ENCODE measurements around the gene MLX.

The MLX gene

GRCh38 chr17:42561897-42562387 is 5.0 kb upstream of the MLX start, which contains the start of gene COASY:
TSS of gene COASY (plus strand) at chr17:42562148. CDS start at chr17:42562623, 475 bp downstream.
- Mint-ChIP-seq H3K36me3 (ENCODE audit: low read depth) (peaks cover 14% of the 10 kb centered on the region), H3K27ac (peak within 1 kb of the TSS; percentile 92), H3K9me3 (no peaks in the 10 kb centered on the region), H3K4me3 (peak within 1 kb of the TSS; percentile 95), H3K4me1 (ENCODE audit: low read depth) (peaks cover 35% of the 10 kb centered on the region), H3K27me3 (no peaks in the 10 kb centered on the region)

- H3K27ac Mint-ChIP-seq = peak overlapping the region; percentile 92
- H3K36me3 Mint-ChIP-seq (ENCODE audit: low read depth) = peaks cover 14% of the 10 kb centered on the region
- H3K27me3 Mint-ChIP-seq = no peaks in the 10 kb centered on the region
- H3K4me1 Mint-ChIP-seq (ENCODE audit: low read depth) = peaks cover 37% of the 10 kb centered on the region
- no peaks in the 10 kb centered on the region for H3K9me3 Mint-ChIP-seq
- peak overlapping the region; percentile 95 for H3K4me3 Mint-ChIP-seq
These were observed 4.3 kb upstream of the MLX start for GRCh38 chr17:42562388-42563142.

GRCh38 chr17:42563143-42563509 is 3.8 kb upstream of the MLX start:
- Mint-ChIP-seq H3K4me3 (peak overlapping the region; percentile 95), H3K36me3 (ENCODE audit: low read depth) (peaks cover 19% of the 10 kb centered on the region), H3K4me1 (ENCODE audit: low read depth) (peaks cover 41% of the 10 kb centered on the region), H3K27me3 (no peaks in the 10 kb centered on the region), H3K27ac (peak overlapping the region; percentile 92), H3K9me3 (no peaks in the 10 kb centered on the region)

- H3K9me3 Mint-ChIP-seq = no peaks in the 10 kb centered on the region
- H3K36me3 Mint-ChIP-seq (ENCODE audit: low read depth) = peaks cover 21% of the 10 kb centered on the region
- H3K27ac Mint-ChIP-seq = peak overlapping the region; percentile 92
- H3K4me3 Mint-ChIP-seq = peak overlapping the region; percentile 95
- peaks cover 43% of the 10 kb centered on the region for H3K4me1 Mint-ChIP-seq (ENCODE audit: low read depth)
- H3K27me3 Mint-ChIP-seq = no peaks in the 10 kb centered on the region
These were observed 3.4 kb upstream of the MLX start for GRCh38 chr17:42563543-42563942.

GRCh38 chr17:42563950-42564349 is 3.0 kb upstream of the MLX start:
- H3K4me3 Mint-ChIP-seq = peak overlapping the region; percentile 95
- no peaks in the 10 kb centered on the region for H3K9me3 Mint-ChIP-seq
- H3K36me3 Mint-ChIP-seq (ENCODE audit: low read depth) = peaks cover 26% of the 10 kb centered on the region
- H3K27ac Mint-ChIP-seq = peak overlapping the region; percentile 92
- H3K27me3 Mint-ChIP-seq = no peaks in the 10 kb centered on the region
- peaks cover 47% of the 10 kb centered on the region for H3K4me1 Mint-ChIP-seq (ENCODE audit: low read depth)

GRCh38 chr17:42564815-42565522 is 1.9 kb upstream of the MLX start:
- peak overlapping the region; percentile 58 for H3K27ac Mint-ChIP-seq
- peak overlapping the region; percentile 20 for H3K4me3 Mint-ChIP-seq
- H3K4me1 Mint-ChIP-seq (ENCODE audit: low read depth) = peaks cover 56% of the 10 kb centered on the region
- no peaks in the 10 kb centered on the region for H3K9me3 Mint-ChIP-seq
- peaks cover 36% of the 10 kb centered on the region for H3K36me3 Mint-ChIP-seq (ENCODE audit: low read depth)
- H3K27me3 Mint-ChIP-seq = no peaks in the 10 kb centered on the region

- Mint-ChIP-seq H3K4me3 (no peak overlapping the region), H3K9me3 (no peaks in the 10 kb centered on the region), H3K27ac (peak overlapping the region; percentile 97), H3K36me3 (ENCODE audit: low read depth) (peaks cover 41% of the 10 kb centered on the region), H3K27me3 (no peaks in the 10 kb centered on the region), H3K4me1 (ENCODE audit: low read depth) (peaks cover 57% of the 10 kb centered on the region)
These were observed 1.2 kb upstream of the MLX start for GRCh38 chr17:42565523-42566214.

- H3K27me3 Mint-ChIP-seq = no peaks in the 10 kb centered on the region
- peaks cover 53% of the 10 kb centered on the region for H3K4me1 Mint-ChIP-seq (ENCODE audit: low read depth)
- peak overlapping the region; percentile 97 for H3K27ac Mint-ChIP-seq
- H3K9me3 Mint-ChIP-seq = no peaks in the 10 kb centered on the region
- H3K36me3 Mint-ChIP-seq (ENCODE audit: low read depth) = peaks cover 47% of the 10 kb centered on the region
- peak overlapping the region; percentile 97 for H3K4me3 Mint-ChIP-seq
These were observed 551 bp upstream of the MLX start for GRCh38 chr17:42566215-42566882.

- Mint-ChIP-seq H3K27me3 (no peaks in the 10 kb centered on the region), H3K27ac (peak overlapping the region; percentile 49), H3K9me3 (no peaks in the 10 kb centered on the region), H3K4me3 (peak overlapping the region; percentile 97), H3K4me1 (ENCODE audit: low read depth) (peaks cover 44% of the 10 kb centered on the region), H3K36me3 (ENCODE audit: low read depth) (peaks cover 61% of the 10 kb centered on the region)
These were observed 1.6 kb downstream of the MLX start for GRCh38 chr17:42568341-42569111.

GRCh38 chr17:42571435-42572225 is 4.7 kb downstream of the MLX start:
- Mint-ChIP-seq H3K36me3 (ENCODE audit: low read depth) (peaks cover 84% of the 10 kb centered on the region), H3K4me1 (ENCODE audit: low read depth) (peaks cover 53% of the 10 kb centered on the region), H3K9me3 (no peaks in the 10 kb centered on the region), H3K4me3 (no peak overlapping the region), H3K27ac (no peak overlapping the region), H3K27me3 (no peaks in the 10 kb centered on the region)

GRCh38 chr17:42573095-42573494 is 6.2 kb downstream of the MLX start:
- H3K4me3 Mint-ChIP-seq = no peak overlapping the region
- H3K27me3 Mint-ChIP-seq = no peaks in the 10 kb centered on the region
- H3K4me1 Mint-ChIP-seq (ENCODE audit: low read depth) = peaks cover 53% of the 10 kb centered on the region
- peaks cover 91% of the 10 kb centered on the region for H3K36me3 Mint-ChIP-seq (ENCODE audit: low read depth)
- peak overlapping the region; percentile 64 for H3K27ac Mint-ChIP-seq
- H3K9me3 Mint-ChIP-seq = no peaks in the 10 kb centered on the region

GRCh38 chr17:42574463-42574862 is 7.6 kb downstream of the MLX start:
- Mint-ChIP-seq H3K4me1 (ENCODE audit: low read depth) (peaks cover 49% of the 10 kb centered on the region), H3K27me3 (no peaks in the 10 kb centered on the region), H3K9me3 (no peaks in the 10 kb centered on the region), H3K27ac (no peak overlapping the region), H3K36me3 (ENCODE audit: low read depth) (peaks cover 81% of the 10 kb centered on the region), H3K4me3 (no peak overlapping the region)

GRCh38 chr17:42577140-42577531 is 10.2 kb downstream of the MLX start:
- Mint-ChIP-seq H3K4me1 (ENCODE audit: low read depth) (peaks cover 42% of the 10 kb centered on the region), H3K27ac (peak overlapping the region; percentile 98), H3K9me3 (no peaks in the 10 kb centered on the region), H3K4me3 (peak overlapping the region; percentile 90), H3K27me3 (no peaks in the 10 kb centered on the region), H3K36me3 (ENCODE audit: low read depth) (peaks cover 65% of the 10 kb centered on the region)
